ENCODE results near the gene SNN.

Gene SNN

GRCh38 chr16:11669380-11670146, 1.3 kb downstream of the SNN start:
- H3F3A ChIP-seq (ENCODE audit: control insufficient read depth, insufficient read depth) = peaks cover 10% of the 10 kb centered on the region
- H3K79me2 ChIP-seq (ENCODE audit: control insufficient read depth, low read length) = peaks cover 42% of the 10 kb centered on the region
- H3K27me3 ChIP-seq (ENCODE audit: control insufficient read depth, low read length) = peaks cover 11% of the 10 kb centered on the region
- H3K9me3 ChIP-seq (ENCODE audit: control insufficient read depth, insufficient read depth, low read length) = no peaks in the 10 kb centered on the region
- peaks cover 90% of the 10 kb centered on the region for H3K4me1 ChIP-seq (ENCODE audit: control insufficient read depth, low read length)
- peak overlapping the region; percentile 78 for H3K4me3 ChIP-seq (ENCODE audit: low read length)
- H3K27ac ChIP-seq (ENCODE audit: low read depth, low read length) = no peak overlapping the region
- H3K36me3 ChIP-seq (ENCODE audit: control insufficient read depth, low read length) = no peaks in the 10 kb centered on the region
- H3K4me2 ChIP-seq (ENCODE audit: low read length) = peak overlapping the region; percentile 86
- H4K20me1 ChIP-seq (ENCODE audit: control insufficient read depth, insufficient read depth, low read depth, low read length) = no peaks in the 10 kb centered on the region
- TF ChIP-seq EZH2phosphoT487 (IDR thresholded peaks at IDR 0.05; ENCODE audit: borderline replicate concordance, low read length) (no peak), CTCF (IDR thresholded peaks at IDR 0.05; ENCODE audit: low read depth, low read length, poor library complexity, severe bottlenecking) (no peak)
- H3K9me2 ChIP-seq (replicated peaks; ENCODE audit: control insufficient read depth, low read length) = no peaks in the 10 kb centered on the region

GRCh38 chr16:11670171-11671131, 2.2 kb downstream of the SNN start:
- Histone ChIP-seq H3K27me3 (ENCODE audit: control insufficient read depth, low read length) (peaks cover 11% of the 10 kb centered on the region), H3K9me3 (ENCODE audit: control insufficient read depth, insufficient read depth, low read length) (no peaks in the 10 kb centered on the region), H4K20me1 (ENCODE audit: control insufficient read depth, insufficient read depth, low read depth, low read length) (no peaks in the 10 kb centered on the region), H3K79me2 (ENCODE audit: control insufficient read depth, low read length) (peaks cover 42% of the 10 kb centered on the region), H3K36me3 (ENCODE audit: control insufficient read depth, low read length) (no peaks in the 10 kb centered on the region), H3K9me2 (replicated peaks; ENCODE audit: control insufficient read depth, low read length) (no peaks in the 10 kb centered on the region), H3K27ac (ENCODE audit: low read depth, low read length) (no peak overlapping the region), H3K4me1 (ENCODE audit: control insufficient read depth, low read length) (peaks cover 86% of the 10 kb centered on the region), H3K4me2 (ENCODE audit: low read length) (peak overlapping the region; percentile 86), H3F3A (ENCODE audit: control insufficient read depth, insufficient read depth) (peaks cover 10% of the 10 kb centered on the region), H3K4me3 (ENCODE audit: low read length) (peak overlapping the region; percentile 78)
- TF ChIP-seq EZH2phosphoT487 (IDR thresholded peaks at IDR 0.05; ENCODE audit: borderline replicate concordance, low read length) = no peak
- no peak for TF ChIP-seq CTCF (IDR thresholded peaks at IDR 0.05; ENCODE audit: low read depth, low read length, poor library complexity, severe bottlenecking)

GRCh38 chr16:11671271-11671670, 3.0 kb downstream of the SNN start:
- peaks cover 42% of the 10 kb centered on the region for H3K79me2 ChIP-seq (ENCODE audit: control insufficient read depth, low read length)
- no peak for TF ChIP-seq CTCF (IDR thresholded peaks at IDR 0.05; ENCODE audit: low read depth, low read length, poor library complexity, severe bottlenecking)
- TF ChIP-seq EZH2phosphoT487 (IDR thresholded peaks at IDR 0.05; ENCODE audit: borderline replicate concordance, low read length) = no peak
- peaks cover 83% of the 10 kb centered on the region for H3K4me1 ChIP-seq (ENCODE audit: control insufficient read depth, low read length)
- H3K4me2 ChIP-seq (ENCODE audit: low read length) = peak overlapping the region; percentile 86; the same call in 1 of the 2 replicates
- H3K4me3 ChIP-seq (ENCODE audit: low read length) = no peak overlapping the region
- H4K20me1 ChIP-seq (ENCODE audit: control insufficient read depth, insufficient read depth, low read depth, low read length) = no peaks in the 10 kb centered on the region
- H3K9me2 ChIP-seq (replicated peaks; ENCODE audit: control insufficient read depth, low read length) = no peaks in the 10 kb centered on the region
- no peaks in the 10 kb centered on the region for H3K9me3 ChIP-seq (ENCODE audit: control insufficient read depth, insufficient read depth, low read length)
- peaks cover 11% of the 10 kb centered on the region for H3K27me3 ChIP-seq (ENCODE audit: control insufficient read depth, low read length)
- H3K27ac ChIP-seq (ENCODE audit: low read depth, low read length) = no peak overlapping the region
- H3F3A ChIP-seq (ENCODE audit: control insufficient read depth, insufficient read depth) = peaks cover 7% of the 10 kb centered on the region
- peaks cover under 1% of the 10 kb centered on the region for H3K36me3 ChIP-seq (ENCODE audit: control insufficient read depth, low read length)

All from DOHH2 (cell line).